ENCODE results near the gene CACNA2D3.

The CACNA2D3 gene

DNA sequence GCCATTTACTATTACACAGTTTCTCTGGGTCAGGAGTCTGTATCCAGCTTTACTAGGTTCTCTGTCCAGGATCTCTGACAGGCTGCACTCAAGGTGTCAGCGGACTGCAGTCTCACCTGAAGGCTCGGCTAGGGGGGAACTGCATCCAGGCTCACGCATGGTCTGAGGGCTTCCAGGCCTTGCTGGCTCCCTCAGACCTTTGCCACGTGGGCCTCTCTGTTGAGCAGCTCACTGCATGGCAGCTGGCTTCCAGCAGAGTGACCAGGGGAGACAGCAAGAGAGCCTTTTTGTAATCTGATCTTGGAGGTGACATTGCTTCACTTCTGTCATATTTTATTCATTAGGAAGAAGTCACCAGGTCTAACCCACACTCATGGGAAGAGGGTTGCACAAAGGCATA, 152.3 kb downstream of the CACNA2D3 start:
- DNase-seq (ENCODE audit: low read depth) = no peak

DNA sequence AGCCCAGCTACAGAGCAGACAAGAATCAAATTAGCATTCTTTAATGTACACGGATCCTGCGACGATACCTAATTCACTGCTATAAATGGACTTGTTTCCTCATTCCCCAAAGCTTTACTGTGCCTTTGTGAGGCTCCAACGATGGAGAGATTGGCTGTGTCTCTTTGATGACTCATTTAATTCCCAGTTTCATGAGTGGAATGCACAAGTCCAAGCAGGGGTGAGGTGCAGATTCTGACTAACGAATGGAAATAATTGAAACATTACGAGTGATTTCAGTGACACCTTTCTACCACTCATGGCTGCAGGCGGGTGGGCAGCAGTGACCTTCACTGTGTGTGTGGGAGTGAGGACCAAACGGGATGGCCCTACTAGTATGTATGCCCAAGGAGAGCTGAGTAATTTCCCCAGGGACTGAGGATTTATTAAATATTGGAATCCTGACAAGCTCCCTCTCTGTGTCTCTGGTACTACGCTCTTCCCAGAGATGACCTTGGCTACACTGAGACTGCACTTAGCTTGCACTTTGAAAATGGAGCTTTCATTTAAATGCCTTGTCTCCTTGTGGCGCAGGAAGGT, 156.7 kb downstream of the CACNA2D3 start:
- peak; percentile 24 for DNase-seq (ENCODE audit: low read depth)

DNA sequence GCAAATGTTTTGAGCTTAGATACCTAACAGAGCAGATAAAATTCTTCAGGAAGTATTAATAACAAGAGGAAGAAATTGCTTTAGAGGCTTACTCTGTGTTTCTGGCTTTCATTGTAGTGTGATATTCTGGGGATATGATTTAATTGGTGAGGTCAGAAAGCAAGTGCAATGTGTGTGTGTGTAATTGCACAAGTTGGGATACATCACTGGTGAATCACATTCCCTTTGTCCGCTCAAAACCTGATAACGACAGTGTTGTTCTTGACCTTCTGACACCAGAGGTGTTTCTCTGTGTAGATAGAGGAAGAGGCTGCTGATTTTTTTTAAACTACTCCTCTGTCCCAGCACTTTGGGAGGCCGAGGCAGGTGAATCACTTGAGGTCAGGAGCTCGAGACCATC, 161.1 kb downstream of the CACNA2D3 start:
- no peak for DNase-seq (ENCODE audit: low read depth)

GRCh38 chr3:54294214-54294613, 171.9 kb downstream of the CACNA2D3 start:
- no peak for DNase-seq (ENCODE audit: low read depth)

DNA sequence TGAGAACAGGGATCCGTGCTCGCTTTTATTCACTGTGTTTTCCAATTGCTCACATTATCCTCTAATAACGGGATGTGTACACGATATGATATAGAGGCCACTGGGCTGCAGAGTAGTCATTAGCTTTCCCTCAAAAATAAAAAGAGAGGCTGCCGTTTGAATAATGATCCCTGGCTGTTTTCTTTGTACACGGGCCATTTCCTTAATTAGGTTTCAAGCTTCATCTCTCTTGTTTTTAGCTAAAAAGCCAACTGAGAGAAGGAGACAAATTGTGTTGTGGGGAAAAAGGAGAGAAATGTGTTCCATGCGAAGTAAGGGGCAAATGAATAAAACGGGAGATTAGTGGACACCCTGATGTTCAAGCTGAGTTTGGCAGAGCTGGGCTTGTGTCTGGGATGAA, 174.2 kb downstream of the CACNA2D3 start:
- no peak for DNase-seq (ENCODE audit: low read depth)

DNA sequence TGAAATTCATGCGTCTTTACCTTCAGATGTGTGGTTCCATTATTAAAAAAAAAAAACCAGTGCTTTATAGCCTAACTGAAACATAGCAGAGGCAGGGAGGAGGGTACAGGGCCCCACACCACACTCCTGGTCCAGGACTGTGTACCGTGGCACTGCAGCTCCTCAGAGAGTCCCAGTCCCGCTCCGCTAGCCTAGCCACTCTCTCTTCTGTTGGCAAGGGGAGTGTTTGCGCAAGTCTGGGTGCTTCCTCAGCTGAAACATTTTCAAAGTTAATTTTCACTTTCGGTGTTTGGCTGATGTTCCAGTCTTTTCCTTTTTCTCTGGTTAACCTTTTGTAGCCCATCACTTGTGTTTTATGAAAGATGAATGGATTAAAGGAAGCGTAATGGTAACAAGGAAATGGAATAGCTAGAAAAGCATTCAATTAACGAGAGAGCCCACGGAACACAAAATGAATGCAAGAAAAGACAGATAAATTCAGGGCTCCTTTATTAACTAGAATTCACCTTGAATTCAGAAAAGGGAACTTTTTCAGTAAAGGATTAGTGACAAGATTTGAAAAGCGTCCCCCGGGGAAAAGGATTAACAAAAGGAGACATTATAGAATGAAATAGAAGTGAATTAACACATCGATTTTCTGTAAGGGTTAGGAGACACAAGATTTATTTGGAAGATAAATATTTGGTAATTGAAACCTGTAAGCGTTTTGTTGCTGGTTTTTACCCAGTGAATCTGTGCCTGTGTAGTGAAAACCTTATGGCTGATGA, 177.0 kb downstream of the CACNA2D3 start:
- no peak for DNase-seq (ENCODE audit: low read depth)

- DNase-seq (ENCODE audit: low read depth) = no peak
These were observed 181.4 kb downstream of the CACNA2D3 start for GRCh38 chr3:54303517-54304375.

- peak; percentile 31 for DNase-seq (ENCODE audit: low read depth)
These were observed 182.5 kb downstream of the CACNA2D3 start for GRCh38 chr3:54304877-54305276.

GRCh38 chr3:54305409-54306099, 183.2 kb downstream of the CACNA2D3 start:
- no peak for DNase-seq (ENCODE audit: low read depth)

GRCh38 chr3:54307566-54308180, 185.3 kb downstream of the CACNA2D3 start:
- no peak for DNase-seq (ENCODE audit: low read depth)

- DNase-seq (ENCODE audit: low read depth) = no peak
These were observed 187.2 kb downstream of the CACNA2D3 start for GRCh38 chr3:54309601-54310000.

DNA sequence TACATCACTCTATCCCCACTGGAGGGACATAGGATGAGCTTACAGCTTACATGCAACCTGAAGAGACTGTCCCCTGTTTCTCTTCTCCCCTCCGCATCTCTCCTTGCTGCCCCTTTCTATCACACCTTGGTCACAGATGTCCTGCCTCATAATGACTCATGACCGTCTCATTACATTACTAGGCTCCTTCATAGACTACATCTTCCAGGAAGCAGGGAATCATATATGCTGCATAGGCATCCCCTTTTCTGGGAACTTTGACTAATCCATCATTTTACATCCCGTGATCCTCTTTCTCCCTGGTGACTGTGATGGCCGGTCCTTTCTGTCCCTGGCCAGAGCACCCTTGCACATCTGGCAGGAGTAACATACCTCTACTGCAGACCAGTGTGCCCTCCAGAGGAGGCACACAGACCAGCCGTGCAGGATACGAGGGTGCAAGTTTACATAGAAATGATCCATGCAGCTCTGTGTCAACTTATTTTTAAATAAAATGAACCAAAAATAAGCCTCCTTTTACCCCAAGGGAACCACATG, 188.9 kb downstream of the CACNA2D3 start:
- no peak for DNase-seq (ENCODE audit: low read depth)

- DNase-seq (ENCODE audit: low read depth) = no peak
These were observed 190.0 kb downstream of the CACNA2D3 start for GRCh38 chr3:54312156-54312899.

DNA sequence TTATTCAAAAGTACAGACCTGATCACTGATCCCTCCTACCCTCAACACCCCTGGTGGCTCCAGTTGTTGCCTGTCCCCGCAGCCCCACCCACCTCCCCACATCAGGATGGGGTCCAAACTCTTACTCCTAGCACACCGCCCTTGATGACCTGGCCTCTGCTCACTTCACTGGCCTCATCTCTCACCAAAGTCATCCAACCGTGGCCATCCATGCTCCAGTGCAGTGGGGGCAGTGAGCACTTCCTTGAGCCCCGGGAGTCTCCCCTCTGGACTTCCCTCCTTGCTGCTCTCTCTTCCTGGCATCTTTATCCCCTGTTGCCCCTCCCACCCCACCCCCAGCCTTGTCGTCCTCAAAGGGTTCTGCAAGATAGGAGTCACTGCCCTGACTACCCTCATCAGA, 191.1 kb downstream of the CACNA2D3 start:
- no peak for DNase-seq (ENCODE audit: low read depth)

DNA sequence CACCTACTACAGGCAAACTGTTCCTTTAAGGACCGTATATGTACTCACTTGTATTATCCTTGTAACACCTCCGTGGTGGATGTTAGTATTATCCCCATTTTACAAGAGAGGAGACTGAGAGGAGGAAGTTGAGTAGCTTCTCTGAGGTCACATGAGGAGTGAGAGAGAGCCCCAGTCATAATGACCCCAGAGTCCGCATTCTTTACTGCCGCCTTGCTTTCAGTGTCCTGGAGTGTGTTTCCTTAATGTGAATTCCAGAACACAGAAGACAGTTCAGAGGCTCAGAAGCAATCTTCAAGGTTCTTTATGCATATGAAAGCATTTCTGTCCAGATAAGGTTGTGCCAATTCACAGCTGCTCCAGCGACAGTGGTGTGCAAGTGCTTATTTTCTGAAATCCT, 199.2 kb downstream of the CACNA2D3 start:
- DNase-seq (ENCODE audit: low read depth) = no peak

- DNase-seq (ENCODE audit: low read depth) = no peak
These were observed 200.0 kb downstream of the CACNA2D3 start for GRCh38 chr3:54322354-54322753.

DNA sequence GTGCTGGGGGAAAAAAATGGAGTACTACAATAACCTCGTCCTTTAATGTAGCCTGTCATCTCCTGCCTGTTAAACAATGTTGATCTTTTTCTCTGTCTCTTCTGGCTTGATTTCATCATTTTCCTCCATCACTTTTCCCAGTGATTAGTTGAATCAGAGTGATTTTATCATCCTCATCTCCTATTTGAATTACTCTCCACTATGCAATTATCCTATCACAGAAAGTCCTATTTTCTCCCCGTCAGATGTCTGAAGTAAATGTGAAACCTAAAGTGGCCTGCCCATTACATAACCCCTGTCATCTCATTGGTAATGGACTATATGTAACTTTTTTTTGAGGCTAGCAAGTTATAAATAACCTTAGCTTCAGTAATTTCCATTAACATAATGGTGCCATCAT, 201.8 kb downstream of the CACNA2D3 start:
- no peak for DNase-seq (ENCODE audit: low read depth)

DNA sequence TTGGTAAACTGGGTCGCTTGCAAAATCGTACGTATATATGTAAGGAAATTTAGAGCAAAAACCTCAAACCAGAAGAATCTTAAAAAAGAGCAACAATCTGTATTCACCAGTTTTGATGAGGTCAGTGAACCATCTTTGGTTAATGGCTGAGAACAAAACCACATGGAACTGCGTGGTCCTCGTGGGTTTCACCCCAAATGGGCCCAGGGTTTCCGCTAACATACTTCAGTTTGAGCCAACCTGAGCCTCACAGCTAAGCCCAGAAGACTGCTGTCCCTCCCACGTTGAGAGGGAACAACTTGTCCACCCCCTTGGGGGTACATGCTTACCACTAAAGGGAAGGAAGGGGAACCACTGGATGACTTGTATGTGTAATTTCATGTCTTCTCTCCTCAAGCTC, 204.6 kb downstream of the CACNA2D3 start:
- no peak for DNase-seq (ENCODE audit: low read depth)

GRCh38 chr3:54331341-54331740, 209.0 kb downstream of the CACNA2D3 start:
- no peak for DNase-seq (ENCODE audit: low read depth)

DNA sequence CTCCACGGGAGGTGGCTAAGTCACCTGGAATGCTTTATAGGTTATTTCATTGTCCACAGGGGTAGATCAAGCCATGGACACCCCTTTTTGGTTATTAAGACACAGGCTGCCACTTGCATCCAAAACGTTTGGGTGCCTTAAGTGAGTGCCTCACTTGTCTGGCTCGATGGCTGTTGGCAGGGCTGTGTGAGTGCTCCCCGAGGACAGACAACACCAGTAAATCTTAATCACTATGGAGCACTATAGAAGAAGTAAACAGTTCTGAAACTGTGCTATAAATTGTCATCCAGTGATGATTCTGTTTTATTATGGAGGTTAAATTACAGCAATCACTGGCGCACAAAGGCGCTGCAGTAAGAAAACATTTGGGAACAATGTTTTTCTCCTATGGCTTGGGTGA, 215.5 kb downstream of the CACNA2D3 start:
- no peak for DNase-seq (ENCODE audit: low read depth)

GRCh38 chr3:54339608-54340007, 217.3 kb downstream of the CACNA2D3 start:
- DNase-seq (ENCODE audit: low read depth) = no peak

All from fibroblast of gingiva (primary cell).